Measurements from ENCODE around the gene CEP57L1. TPM values are rescaled to one million over a fixed set of nuclear protein-coding genes. Genes with fewer than 3 reads are reported as not detected.
"Not testable (repeated sequence)": the region's sequence is repeated elsewhere in the genome, so short reads cannot be mapped to it uniquely, and the experiment has no call there.

The CEP57L1 gene
- total RNA-seq, 1 donor from 2014 or later = 4.7 TPM

DNA sequence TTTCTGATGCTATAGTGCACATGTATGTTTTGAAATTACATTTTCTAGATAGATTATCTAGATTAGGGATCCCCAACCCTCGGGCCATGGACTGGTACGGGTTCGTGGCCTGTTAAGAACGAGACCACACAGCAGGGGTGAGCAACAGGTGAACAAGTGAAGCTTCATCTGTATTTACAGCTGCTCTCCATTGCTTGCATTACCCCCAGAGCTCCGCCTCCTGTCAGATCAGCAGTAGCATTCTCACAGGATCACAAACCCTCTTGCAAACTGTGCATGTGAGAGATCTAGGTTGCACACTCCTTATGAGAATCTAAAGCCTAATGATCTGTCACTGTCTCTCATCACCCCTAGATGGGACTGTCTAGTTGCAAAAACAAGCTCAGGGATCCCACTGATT lies 10.4 kb downstream of the CEP57L1 start:
- intact Hi-C loops (cut with micrococcal nuclease) = no loop called here
- H3K9me3 Mint-ChIP-seq = no peaks in the 10 kb centered on the region
- CTCF ChIA-PET = no interaction called here
- no peak for DNase-seq
- no peaks in the 10 kb centered on the region for H3K4me1 Mint-ChIP-seq
- TF ChIP-seq CTCF (IDR thresholded peaks at IDR 0.05) = no peak
- ATAC-seq (ENCODE audit: low read depth) = no peak
- no peak overlapping the region for H3K4me3 Mint-ChIP-seq
- POLR2A ChIA-PET = interaction anchor here (1.3 kb wide), 1 partner anchor 11 kb away, joined by 5 read pairs; the partner anchor contains the start of gene SESN1
- H3K27ac Mint-ChIP-seq = no peak overlapping the region
- peaks cover 8% of the 10 kb centered on the region for H3K36me3 Mint-ChIP-seq (ENCODE audit: low read depth)
- no peaks in the 10 kb centered on the region for H3K27me3 Mint-ChIP-seq

DNA sequence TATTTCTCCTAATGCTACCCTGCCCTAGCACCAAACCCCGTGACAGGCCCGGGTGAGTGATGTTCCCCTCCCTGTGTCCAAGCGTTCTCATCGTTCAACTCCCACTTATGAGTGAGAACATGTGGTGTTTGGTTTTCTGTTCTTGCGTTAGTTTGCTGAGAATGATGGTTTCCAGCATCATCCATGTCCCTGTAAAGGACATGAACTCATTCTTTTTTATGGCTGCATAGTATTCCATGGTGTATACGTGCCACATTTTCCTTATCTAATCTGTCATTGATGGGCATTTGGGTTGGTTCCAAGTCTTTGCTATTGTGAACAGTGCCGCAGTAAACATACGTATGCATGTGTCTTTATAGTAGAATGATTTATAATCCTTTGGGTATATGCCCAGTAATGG lies 14.4 kb downstream of the CEP57L1 start:
- peaks cover 14% of the 10 kb centered on the region for H3K4me1 Mint-ChIP-seq
- POLR2A ChIA-PET; CTCF ChIA-PET; H3K4me3 Mint-ChIP-seq; DNase-seq; ATAC-seq (ENCODE audit: low read depth); H3K27me3 Mint-ChIP-seq; intact Hi-C loops (cut with micrococcal nuclease); H3K9me3 Mint-ChIP-seq; H3K36me3 Mint-ChIP-seq (ENCODE audit: low read depth); H3K27ac Mint-ChIP-seq: not testable (repeated sequence)

- H3K9me3 Mint-ChIP-seq; POLR2A ChIA-PET; H3K4me3 Mint-ChIP-seq; CTCF ChIA-PET; intact Hi-C loops (cut with micrococcal nuclease); DNase-seq; ATAC-seq (ENCODE audit: low read depth); H3K27me3 Mint-ChIP-seq; H3K27ac Mint-ChIP-seq; H3K36me3 Mint-ChIP-seq (ENCODE audit: low read depth): not testable (repeated sequence)
- peaks cover 21% of the 10 kb centered on the region for H3K4me1 Mint-ChIP-seq
Observed at GRCh38 chr6:109112663-109113062, 17.4 kb downstream of the CEP57L1 start.

DNA sequence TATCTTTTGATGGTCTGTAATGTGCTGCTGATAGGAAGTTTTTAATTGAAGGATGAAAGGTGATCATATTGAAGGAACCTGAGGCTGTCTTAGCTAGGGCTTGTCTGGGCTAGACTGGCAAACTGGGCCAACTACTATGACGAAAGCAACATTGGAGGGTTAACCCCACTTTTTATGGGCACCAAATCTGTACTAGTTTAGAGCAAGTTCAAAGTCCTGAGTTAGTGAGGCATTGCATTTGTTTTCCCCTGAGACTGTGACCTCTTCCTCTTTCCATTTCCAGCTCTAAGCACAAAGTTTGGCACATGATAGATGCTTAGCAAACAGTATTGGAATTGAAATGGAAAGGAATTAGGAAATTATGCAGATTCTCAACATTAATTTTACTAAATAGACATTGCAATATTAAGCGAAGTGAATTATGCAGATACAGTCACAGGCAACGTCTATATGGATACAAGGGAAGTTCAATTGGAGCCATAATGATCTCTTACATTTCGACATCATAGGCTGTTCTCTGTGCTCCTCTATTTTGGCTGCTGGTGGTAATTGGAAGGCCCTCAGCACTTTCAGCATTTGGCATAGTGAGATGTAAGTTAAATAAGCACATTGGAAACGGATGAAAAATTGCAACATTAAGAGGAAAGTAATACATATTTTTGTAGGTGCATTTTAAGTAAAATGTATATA lies 22.2 kb downstream of the CEP57L1 start:
- CTCF ChIA-PET = interaction anchor here (1.2 kb wide), 1 partner anchor 23 kb away, joined by 3 read pairs; the partner anchor contains the start of genes CEP57L1 and SESN1
- POLR2A ChIA-PET = interaction anchor here (2.4 kb wide), 1 partner anchor 23 kb away, joined by 20 read pairs; the partner anchor contains the start of genes CEP57L1 and SESN1
- Mint-ChIP-seq H3K36me3 (ENCODE audit: low read depth) (no peaks in the 10 kb centered on the region), H3K27me3 (no peaks in the 10 kb centered on the region), H3K4me3 (peak overlapping the region; percentile 17), H3K4me1 (peaks cover 45% of the 10 kb centered on the region), H3K27ac (peak overlapping the region; percentile 57), H3K9me3 (no peaks in the 10 kb centered on the region)
- peak; percentile 97 for ATAC-seq (ENCODE audit: low read depth)
- intact Hi-C loops (cut with micrococcal nuclease) = loop anchor here (1.0 to 2.0 kb wide), 2 partner anchors 22 to 265 kb away; partner anchors contain the start of genes CD164 and CEP57L1
- no peak for TF ChIP-seq CTCF (IDR thresholded peaks at IDR 0.05)
- no peak for DNase-seq

- H3K4me3 Mint-ChIP-seq = no peak overlapping the region
- no peaks in the 10 kb centered on the region for H3K9me3 Mint-ChIP-seq
- ChIA-PET POLR2A (interaction anchor here (2.4 kb wide), 1 partner anchor 23 kb away, joined by 20 read pairs; the partner anchor contains the start of genes CEP57L1 and SESN1), CTCF (interaction anchor here (1.2 kb wide), 1 partner anchor 23 kb away, joined by 3 read pairs; the partner anchor contains the start of genes CEP57L1 and SESN1)
- no peak for TF ChIP-seq CTCF (IDR thresholded peaks at IDR 0.05)
- H3K36me3 Mint-ChIP-seq (ENCODE audit: low read depth) = no peaks in the 10 kb centered on the region
- no peak overlapping the region for H3K27ac Mint-ChIP-seq
- intact Hi-C loops (cut with micrococcal nuclease) = no loop called here
- ATAC-seq (ENCODE audit: low read depth) = no peak
- H3K4me1 Mint-ChIP-seq = peaks cover 45% of the 10 kb centered on the region
- H3K27me3 Mint-ChIP-seq = no peaks in the 10 kb centered on the region
- no peak for DNase-seq
Observed at GRCh38 chr6:109118337-109118736, 23.0 kb downstream of the CEP57L1 start.

GRCh38 chr6:109118871-109119354 lies 23.6 kb downstream of the CEP57L1 start:
- CTCF ChIA-PET = no interaction called here
- H3K27ac Mint-ChIP-seq = no peak overlapping the region

More at GRCh38 chr6:109118871-109119354, 23.6 kb downstream of the CEP57L1 start:
- intact Hi-C loops (cut with micrococcal nuclease) = no loop called here
- Mint-ChIP-seq H3K36me3 (ENCODE audit: low read depth) (no peaks in the 10 kb centered on the region), H3K27me3 (no peaks in the 10 kb centered on the region), H3K4me1 (peaks cover 45% of the 10 kb centered on the region), H3K4me3 (no peak overlapping the region), H3K9me3 (no peaks in the 10 kb centered on the region)
- POLR2A ChIA-PET = interaction anchor here (2.4 kb wide), 1 partner anchor 24 kb away, joined by 20 read pairs; the partner anchor contains the start of genes CEP57L1 and SESN1
- TF ChIP-seq CTCF (IDR thresholded peaks at IDR 0.05) = no peak
- DNase-seq = no peak
- ATAC-seq (ENCODE audit: low read depth) = no peak

Data from activated B cell treated with CpG ODN at 0.5 μM for 24 hours (primary cell).